Amniotic stem cell (primary cell): ENCODE results near the gene BAMBI.
"Not testable (repeated sequence)": the region's sequence is repeated elsewhere in the genome, so short reads cannot be mapped to it uniquely, and the experiment has no call there.

Experiments used
- DNase-seq: peaks from one replicate; lab custom pipeline; 2025; lab: John Stamatoyannopoulos, UW

BAMBI gene

GRCh38 chr10:28676968-28677887 is at the start of gene BAMBI:
BAMBI (plus strand) TSS chr10:28677521; CDS start chr10:28677898, 377 bp downstream.
- peak; percentile 93 for DNase-seq

GRCh38 chr10:28628184-28628893 is 49.0 kb upstream of the BAMBI start:
- peak; percentile 46 for DNase-seq

- DNase-seq: no peak
These were observed 45.3 kb upstream of the BAMBI start for GRCh38 chr10:28631896-28632583.

GRCh38 chr10:28632584-28632945 is 44.8 kb upstream of the BAMBI start:
- DNase-seq: no peak

GRCh38 chr10:28633750-28634149 is 43.6 kb upstream of the BAMBI start:
- DNase-seq: no peak

GRCh38 chr10:28637346-28637745 is 40.0 kb upstream of the BAMBI start:
- no peak for DNase-seq

- no peak for DNase-seq
These were observed 38.9 kb upstream of the BAMBI start for GRCh38 chr10:28638392-28638791.

GRCh38 chr10:28640551-28640950 is 36.8 kb upstream of the BAMBI start:
- no peak for DNase-seq

GRCh38 chr10:28644647-28645046 is 32.7 kb upstream of the BAMBI start:
- DNase-seq: no peak

- no peak for DNase-seq
These were observed 25.2 kb upstream of the BAMBI start for GRCh38 chr10:28652106-28652505.

- no peak for DNase-seq
These were observed 24.6 kb upstream of the BAMBI start for GRCh38 chr10:28652703-28653102.

- DNase-seq: not testable (repeated sequence)
These were observed 18.5 kb upstream of the BAMBI start for GRCh38 chr10:28658824-28659223.

- DNase-seq: peak; percentile 58
These were observed 16.3 kb upstream of the BAMBI start for GRCh38 chr10:28661035-28661434.

- peak; percentile 82 for DNase-seq
These were observed 13.5 kb upstream of the BAMBI start for GRCh38 chr10:28663576-28664368.

- no peak for DNase-seq
These were observed 13.0 kb upstream of the BAMBI start for GRCh38 chr10:28664369-28664740.

GRCh38 chr10:28666751-28667467 is 10.4 kb upstream of the BAMBI start:
- no peak for DNase-seq

GRCh38 chr10:28668363-28669226 is 8.7 kb upstream of the BAMBI start:
- peak; percentile 27 for DNase-seq

- DNase-seq: no peak
These were observed 7.8 kb upstream of the BAMBI start for GRCh38 chr10:28669227-28670173.

- no peak for DNase-seq
These were observed 2.5 kb upstream of the BAMBI start for GRCh38 chr10:28674782-28675181.
